Measurements from ENCODE around the gene NELFB.
A peak's percentile ranks its signal among the peaks of the same experiment; 100 is the strongest.

Gene NELFB

DNA sequence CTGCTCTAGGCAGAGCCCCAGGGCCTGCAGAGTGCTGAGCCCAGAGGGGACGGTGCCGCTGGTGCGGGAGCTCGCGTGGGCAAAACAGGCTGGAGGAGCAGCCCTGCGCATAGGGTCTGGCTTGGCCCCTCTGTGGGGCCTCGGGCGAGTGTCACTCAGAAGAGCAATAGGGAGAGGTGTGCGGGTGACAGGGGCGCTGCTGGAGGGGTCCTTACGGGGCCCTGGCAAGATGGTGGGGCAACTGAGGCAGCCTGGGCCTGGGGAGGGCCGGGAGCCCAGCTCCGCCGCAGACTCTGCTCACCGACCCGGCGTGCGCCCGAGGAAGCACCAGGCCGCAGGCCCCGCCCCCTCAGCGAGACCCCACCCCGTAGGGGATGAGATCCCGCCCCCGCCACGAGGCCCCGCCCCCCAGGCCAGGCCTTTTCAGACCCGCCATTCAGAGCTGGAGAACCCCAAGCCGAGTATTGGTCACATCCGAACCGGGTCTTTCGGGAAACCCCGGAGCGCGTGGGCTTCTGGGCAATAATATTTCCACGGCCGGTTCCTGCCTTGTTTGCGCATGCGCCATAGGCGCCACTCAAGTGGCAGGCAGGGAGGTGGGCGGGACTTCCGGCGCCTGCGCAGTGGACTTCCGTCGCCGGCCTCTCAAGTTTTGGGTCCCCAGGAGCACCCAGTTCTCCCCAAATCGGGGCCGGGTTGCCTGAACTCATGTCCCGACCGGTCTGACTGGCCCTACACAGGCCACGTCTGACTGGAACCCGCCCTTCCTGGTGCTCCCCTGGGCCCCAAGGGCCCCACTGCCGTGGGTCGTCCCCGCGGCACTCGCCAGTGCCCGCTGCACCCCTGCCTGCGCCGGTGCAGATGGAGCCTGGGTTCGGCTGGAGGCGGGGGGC, 31.8 kb upstream of the NELFB start:
- peak; percentile 99 for DNase-seq (ENCODE audit: low spot score)
- in situ Hi-C loops (cut with MboI; ENCODE audit: low sequenced_read_pairs, unreplicated experiment) = no loop called here
- TF ChIP-seq, protein P1, sequence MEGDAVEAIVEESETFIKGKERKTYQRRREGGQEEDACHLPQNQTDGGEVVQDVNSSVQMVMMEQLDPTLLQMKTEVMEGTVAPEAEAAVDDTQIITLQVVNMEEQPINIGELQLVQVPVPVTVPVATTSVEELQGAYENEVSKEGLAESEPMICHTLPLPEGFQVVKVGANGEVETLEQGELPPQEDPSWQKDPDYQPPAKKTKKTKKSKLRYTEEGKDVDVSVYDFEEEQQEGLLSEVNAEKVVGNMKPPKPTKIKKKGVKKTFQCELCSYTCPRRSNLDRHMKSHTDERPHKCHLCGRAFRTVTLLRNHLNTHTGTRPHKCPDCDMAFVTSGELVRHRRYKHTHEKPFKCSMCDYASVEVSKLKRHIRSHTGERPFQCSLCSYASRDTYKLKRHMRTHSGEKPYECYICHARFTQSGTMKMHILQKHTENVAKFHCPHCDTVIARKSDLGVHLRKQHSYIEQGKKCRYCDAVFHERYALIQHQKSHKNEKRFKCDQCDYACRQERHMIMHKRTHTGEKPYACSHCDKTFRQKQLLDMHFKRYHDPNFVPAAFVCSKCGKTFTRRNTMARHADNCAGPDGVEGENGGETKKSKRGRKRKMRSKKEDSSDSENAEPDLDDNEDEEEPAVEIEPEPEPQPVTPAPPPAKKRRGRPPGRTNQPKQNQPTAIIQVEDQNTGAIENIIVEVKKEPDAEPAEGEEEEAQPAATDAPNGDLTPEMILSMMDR (IDR thresholded peaks at IDR 0.05; ENCODE audit: borderline replicate concordance, control extremely low read depth, extremely low read depth, insufficient read depth, missing control alignments) = no peak

DNA sequence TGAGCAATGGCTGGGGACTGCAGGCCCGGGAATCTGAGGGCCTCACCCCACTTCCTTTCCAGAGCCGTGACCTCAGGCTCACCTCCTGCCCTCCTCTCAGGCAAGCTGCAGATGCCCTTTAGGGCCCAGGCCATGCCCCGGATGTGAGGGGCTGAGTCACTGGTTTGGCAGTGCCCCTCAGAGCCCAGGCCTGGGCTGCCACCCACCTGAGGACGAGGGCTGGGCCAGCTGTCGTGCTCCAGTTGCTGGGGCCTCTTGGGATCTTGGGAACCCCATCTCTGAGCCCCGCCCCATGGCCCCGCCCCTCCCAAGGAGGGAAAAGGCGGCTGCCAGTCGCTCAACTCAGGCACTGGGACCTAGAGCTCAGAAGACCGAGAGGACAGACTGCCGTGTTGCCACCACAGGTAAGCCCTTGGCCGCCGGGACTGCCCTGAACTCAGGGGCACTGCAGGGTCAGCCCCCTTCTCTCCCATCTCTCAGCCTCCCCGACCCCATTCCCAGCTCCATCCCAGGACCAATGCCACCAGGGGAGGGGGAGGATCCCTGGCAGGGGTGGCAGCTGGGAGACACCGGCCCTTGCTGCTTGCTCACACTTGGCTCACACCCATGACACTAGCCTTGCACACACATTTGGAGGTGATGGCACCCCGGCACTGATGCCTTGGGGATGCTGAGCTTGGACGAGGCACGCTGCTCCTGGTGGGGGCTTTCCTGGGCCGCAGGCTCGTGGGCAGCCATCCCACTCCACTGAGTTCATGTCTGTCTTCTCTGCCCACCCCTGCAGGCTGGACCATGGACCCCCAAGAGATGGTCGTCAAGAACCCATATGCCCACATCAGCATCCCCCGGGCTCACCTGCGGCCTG, 30.1 kb upstream of the NELFB start, which contains the start of gene CYSRT1:
TSS of gene CYSRT1 (plus strand) at position 345 of the 865 bp plus-strand sequence. CDS start at position 793, 448 bp downstream.
- in situ Hi-C loops (cut with MboI; ENCODE audit: low sequenced_read_pairs, unreplicated experiment) = loop anchor here (5.0 kb wide), 1 partner anchor 108 kb away; no protein-coding TSS in a partner anchor
- no peak for DNase-seq (ENCODE audit: low spot score)
- TF ChIP-seq, protein P1 (IDR thresholded peaks at IDR 0.05; ENCODE audit: borderline replicate concordance, control extremely low read depth, extremely low read depth, insufficient read depth, missing control alignments) = no peak

DNA sequence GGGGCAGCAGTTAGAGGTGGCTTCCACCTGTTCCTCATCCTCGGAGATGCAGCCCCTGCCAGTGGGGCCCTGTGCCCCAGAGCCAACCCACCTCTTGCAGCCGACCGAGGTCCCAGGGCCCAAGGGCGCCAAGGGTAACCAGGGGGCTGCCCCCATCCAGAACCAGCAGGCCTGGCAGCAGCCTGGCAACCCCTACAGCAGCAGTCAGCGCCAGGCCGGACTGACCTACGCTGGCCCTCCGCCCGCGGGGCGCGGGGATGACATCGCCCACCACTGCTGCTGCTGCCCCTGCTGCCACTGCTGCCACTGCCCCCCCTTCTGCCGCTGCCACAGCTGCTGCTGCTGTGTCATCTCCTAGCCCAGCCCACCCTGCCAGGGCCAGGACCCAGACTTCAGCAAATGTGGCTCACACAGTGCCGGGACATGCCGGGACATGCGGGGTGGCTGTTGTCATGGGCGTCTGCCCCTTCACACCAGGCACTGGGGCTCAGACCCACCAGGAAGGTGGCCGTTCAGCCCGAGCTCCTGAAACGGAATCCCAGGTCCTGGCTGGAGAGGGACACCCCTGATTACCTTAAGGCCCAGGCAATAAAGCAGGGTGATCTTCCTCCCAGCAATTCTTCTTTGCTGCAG, 29.3 kb upstream of the NELFB start:
- in situ Hi-C loops (cut with MboI; ENCODE audit: low sequenced_read_pairs, unreplicated experiment) = loop anchor here (5.0 kb wide), 1 partner anchor 109 kb away; no protein-coding TSS in a partner anchor
- DNase-seq (ENCODE audit: low spot score) = no peak
- TF ChIP-seq, protein P1 (IDR thresholded peaks at IDR 0.05; ENCODE audit: borderline replicate concordance, control extremely low read depth, extremely low read depth, insufficient read depth, missing control alignments) = no peak

DNA sequence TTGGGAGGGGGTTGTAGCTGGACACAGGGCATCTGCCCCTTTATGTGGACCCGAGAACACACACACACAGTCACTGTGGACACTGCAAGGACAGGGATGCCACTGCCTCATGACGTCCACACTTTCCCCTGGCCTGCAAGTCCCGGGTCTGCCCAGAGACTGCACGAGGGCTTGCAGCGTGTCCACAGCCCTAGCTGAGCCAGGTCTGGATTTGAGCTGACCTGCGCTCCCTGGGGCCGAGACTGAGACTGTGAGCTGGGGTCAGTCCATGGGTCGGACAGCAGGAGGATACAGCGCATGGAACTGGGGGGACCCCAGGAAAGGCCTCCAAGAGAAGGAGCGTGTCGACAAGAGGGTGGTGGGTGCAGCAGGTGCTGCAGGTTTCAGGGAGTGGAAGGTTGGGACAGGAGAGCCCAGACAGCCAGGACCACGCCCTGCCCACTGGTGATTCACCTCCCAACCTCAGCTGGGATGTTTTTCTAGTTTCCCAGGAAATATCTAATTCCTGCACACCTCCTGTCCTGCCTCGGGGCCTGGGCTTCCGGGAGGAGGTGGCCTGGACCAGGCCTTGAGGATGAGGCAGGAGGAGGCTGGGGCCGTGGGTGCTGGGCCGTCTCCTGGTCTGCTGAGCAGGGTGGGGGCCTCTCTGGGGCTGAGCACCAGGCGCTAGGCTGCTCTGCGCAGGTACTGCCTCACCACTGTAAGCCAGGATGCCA, 28.6 kb upstream of the NELFB start:
- no peak for DNase-seq (ENCODE audit: low spot score)
- TF ChIP-seq, protein P1 (IDR thresholded peaks at IDR 0.05; ENCODE audit: borderline replicate concordance, control extremely low read depth, extremely low read depth, insufficient read depth, missing control alignments) = no peak
- in situ Hi-C loops (cut with MboI; ENCODE audit: low sequenced_read_pairs, unreplicated experiment) = loop anchor here (5.0 kb wide), 1 partner anchor 109 kb away; no protein-coding TSS in a partner anchor

DNA sequence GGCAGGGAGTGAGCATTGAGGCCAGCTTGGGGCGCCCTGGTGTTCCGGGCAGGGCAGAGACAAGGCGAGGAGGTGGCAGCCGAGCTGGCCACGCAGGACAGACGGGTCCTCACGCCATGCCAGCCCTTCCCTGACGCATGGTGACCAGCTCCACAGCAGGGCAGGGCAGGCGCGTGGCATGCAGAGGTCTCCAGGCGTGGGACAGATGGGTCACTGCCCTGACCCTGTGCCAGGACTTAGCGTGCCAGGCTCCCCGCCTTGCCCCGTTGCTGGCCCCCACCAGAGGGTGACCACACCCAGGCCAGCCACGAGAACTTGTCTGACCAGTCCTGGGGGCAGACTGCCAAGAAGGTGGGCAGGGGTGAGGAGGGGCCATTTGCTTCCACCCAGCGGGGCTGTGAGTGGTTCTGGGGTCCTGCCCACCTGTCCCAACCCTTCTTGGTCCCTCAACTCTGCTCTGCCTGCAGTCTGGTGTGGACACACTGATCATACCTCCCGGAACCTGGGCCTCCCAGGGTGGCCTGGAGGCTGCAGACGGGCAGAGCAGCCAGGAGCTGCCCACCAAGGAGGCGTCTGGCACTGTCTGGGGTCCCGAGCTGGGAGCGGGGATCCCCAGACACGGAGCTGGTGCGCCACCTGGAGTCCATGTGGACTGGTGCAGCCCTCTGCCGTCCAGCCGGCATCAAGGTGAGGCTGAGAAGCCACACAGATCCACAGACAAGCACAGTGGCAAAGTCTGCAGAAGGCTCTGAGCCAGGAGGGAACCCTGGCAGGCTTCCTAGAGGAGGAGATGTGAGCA, 27.9 kb upstream of the NELFB start, which contains the start of gene RNF224:
TSS of gene RNF224 (plus strand) at position 449 of the 799 bp plus-strand sequence. CDS start 834 bp downstream, outside the sequence.
- TF ChIP-seq, protein P1 (IDR thresholded peaks at IDR 0.05; ENCODE audit: borderline replicate concordance, control extremely low read depth, extremely low read depth, insufficient read depth, missing control alignments) = peak; percentile 97
- DNase-seq (ENCODE audit: low spot score) = peak; percentile 89
- in situ Hi-C loops (cut with MboI; ENCODE audit: low sequenced_read_pairs, unreplicated experiment) = loop anchor here (5.0 kb wide), 1 partner anchor 110 kb away; no protein-coding TSS in a partner anchor

Data from GM13976 (cell line).